SH-SY5Y (cell line): ENCODE data around the gene MACIR.

ENCODE experiments used
- GATA2 ChIP-seq: IDR thresholded peaks from 2 replicates; pipeline ENCODE4 v1.6.1; 2011; ENCODE audit warnings: mild to moderate bottlenecking, low read depth, low read length
- GATA3 ChIP-seq: IDR thresholded peaks from 2 replicates; pipeline ENCODE4 v1.6.1; 2011; ENCODE audit warnings: low read depth, mild to moderate bottlenecking, low read length, moderate library complexity

The MACIR gene

DNA sequence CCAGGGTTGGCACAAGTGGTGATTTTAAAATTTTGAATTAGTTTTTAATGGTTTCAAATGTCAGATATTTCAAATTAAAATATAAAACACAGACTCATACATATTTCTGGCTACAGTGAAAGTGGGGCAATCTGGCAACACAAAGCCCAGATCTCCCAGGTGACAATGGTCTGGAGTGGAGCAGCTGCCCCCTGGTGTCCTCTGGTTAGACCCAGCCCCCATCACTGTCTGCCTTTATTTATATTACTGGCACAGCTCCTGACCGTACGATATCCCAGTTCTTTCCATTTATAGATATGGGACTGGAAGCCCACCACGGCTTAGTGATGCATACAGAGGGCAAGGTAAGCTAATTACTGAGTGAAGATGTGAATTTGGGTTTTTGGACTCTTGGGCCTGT lies 37.3 kb downstream of the MACIR start:
- TF ChIP-seq GATA2 (no peak), GATA3 (no peak)

DNA sequence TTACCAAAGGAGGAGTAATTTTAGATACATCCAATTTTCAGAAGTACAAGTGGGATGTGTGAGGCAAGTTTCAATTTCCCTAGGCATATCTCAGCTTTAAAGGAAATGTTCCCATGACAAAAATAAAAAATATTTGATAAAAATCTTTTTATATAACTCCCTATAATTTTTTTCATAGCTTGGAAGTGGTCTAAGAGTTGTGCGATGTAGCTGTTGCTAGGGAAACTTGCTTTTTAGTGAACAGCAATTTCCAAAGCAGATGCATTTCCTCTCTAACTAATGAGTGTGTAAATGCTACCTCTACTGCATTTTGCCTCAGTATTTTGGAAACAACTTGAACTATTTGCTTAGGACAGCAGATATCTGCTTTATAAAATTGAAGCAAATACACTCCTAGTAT lies 39.6 kb downstream of the MACIR start:
- no peak for TF ChIP-seq GATA2
- TF ChIP-seq GATA3 = no peak

DNA sequence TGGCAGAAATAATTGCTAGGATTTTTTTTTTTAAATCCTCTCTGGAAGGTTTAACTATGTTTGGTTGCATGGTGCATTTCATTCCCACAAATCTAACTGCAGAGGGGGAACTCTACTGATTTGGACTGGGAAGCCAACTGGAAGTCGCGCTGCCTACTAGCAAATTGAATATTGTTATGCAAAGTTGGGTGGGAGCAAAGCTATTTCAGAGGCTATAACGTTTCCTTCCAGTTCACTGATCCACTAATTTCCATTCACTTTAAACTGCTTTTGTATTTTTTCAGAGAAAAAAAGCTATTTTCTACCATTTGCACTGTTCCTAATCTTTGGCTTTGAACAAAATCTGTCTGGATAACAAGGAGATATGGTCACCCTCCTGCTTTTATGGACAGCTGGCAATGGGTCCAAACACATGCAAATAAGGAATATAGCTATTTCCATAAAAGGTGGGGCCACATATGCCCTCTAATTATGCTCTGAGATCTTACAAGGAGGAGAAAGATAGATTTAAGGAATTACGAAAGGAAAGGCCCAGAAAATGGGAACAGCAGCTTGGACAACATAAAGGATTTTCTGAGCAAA lies 40.1 kb downstream of the MACIR start:
- no peak for TF ChIP-seq GATA2
- TF ChIP-seq GATA3 = no peak

DNA sequence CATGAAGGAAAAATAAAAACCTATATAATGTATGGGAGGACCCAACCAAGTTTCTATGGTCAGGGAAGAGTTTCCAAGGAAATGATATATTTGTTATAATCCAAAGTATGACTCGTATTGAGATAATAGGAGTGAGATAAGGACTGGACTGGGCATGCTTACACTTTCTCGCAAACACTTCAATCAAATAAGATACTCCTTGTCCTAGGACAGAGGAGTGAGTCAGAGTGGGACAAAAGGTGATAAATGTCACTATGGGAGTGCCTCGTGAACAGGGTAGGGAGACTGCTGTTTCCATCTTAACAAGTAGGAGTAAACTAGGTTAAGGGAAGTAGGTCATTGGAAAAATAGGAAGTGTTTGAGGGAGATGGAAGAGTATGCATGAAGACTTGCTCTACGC lies 47.2 kb downstream of the MACIR start:
- TF ChIP-seq GATA3 (no peak), GATA2 (no peak)

- TF ChIP-seq GATA3 = no peak
- no peak for TF ChIP-seq GATA2
Measured at GRCh38 chr5:103307470-103307869, 48.9 kb downstream of the MACIR start.

- TF ChIP-seq GATA3 (no peak), GATA2 (no peak)
Measured at GRCh38 chr5:103308774-103309173, 50.2 kb downstream of the MACIR start.

- TF ChIP-seq GATA2 (no peak), GATA3 (no peak)
Measured at GRCh38 chr5:103313056-103313455, 54.5 kb downstream of the MACIR start.

DNA sequence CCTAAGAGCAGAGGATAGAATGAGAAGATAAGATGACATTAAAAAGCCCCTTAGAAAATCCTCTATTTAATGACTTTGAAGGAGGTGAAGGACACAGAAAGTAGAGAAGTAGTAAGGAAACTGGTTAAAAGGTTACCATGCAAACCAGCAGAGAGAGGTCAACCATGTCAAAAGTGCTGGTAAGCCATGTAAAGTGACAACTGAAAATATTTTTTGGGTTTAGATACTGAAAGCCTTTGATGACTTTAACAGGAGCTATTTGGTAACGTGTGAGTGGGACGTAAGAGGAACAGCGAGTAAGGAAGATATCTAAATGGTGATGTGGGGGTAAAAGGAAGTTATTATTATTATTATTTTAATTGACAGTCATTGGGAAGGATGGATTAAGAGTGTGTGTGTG lies 56.9 kb downstream of the MACIR start:
- TF ChIP-seq GATA2 = no peak
- TF ChIP-seq GATA3 = no peak

DNA sequence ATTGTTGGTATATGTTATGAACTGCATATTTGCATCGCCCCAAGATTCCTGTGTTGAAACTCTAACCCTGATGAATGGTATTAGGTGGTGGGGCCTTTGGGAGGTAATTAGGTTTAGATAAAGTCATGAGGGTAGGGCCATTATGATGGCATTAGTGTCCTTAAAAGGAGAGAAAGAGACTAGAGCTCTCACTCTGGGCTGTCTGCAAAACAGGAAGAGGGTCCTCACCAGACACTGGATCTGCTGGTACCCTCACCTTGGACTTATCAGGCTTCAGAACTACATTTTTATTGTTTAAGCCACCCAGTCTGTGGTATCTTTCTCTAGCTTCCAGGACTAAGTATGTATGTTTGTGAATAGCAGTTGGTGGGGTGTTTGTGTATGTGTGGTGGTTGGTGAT lies 68.9 kb downstream of the MACIR start:
- TF ChIP-seq GATA3 = no peak
- TF ChIP-seq GATA2 = no peak

- TF ChIP-seq GATA2 = no peak
- no peak for TF ChIP-seq GATA3
Measured at GRCh38 chr5:103327893-103328292, 69.3 kb downstream of the MACIR start.
